Measurements from ENCODE around the gene AKAP14. TPM values are rescaled to one million over a fixed set of nuclear protein-coding genes. Genes with fewer than 3 reads are reported as not detected.
"Not testable (repeated sequence)": the region's sequence is repeated elsewhere in the genome, so short reads cannot be mapped to it uniquely, and the experiment has no call there.

The AKAP14 gene
- polyA plus RNA-seq, 6 donors from 2014 or later: not detected

DNA sequence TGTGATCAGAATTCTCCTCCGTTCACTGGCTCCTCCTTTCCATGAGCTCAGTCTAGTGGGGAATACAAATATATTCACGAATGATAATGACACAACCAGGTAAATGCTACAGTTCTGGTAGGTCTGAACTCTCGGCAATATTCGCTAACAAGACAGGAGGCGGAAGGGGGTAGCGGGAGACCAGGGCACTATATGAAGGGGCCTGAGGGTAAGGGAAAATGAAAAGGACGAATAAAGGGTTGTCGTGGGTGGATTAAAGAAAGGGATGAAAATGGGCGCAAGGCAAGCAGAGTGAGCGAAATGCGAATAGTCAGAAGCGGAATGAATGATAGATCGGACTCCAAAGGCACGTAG is 47.1 kb downstream of the AKAP14 start:
- DNase-seq: no peak
- peaks cover 9 to 20% (median 17%) of the 10 kb centered on the region in 3 donors for H3K4me1 Mint-ChIP-seq
- H3K27me3 Mint-ChIP-seq: no peaks in the 10 kb centered on the region
- peak in 1 of 2 donors; percentile 2 for ATAC-seq (ENCODE audit: low read depth in 2 of 2)
- peak overlapping the region; percentile 83 to 98 (median 96) for H3K27ac Mint-ChIP-seq
- H3K9me3 Mint-ChIP-seq: peaks cover 0 to 5% (median 2%) of the 10 kb centered on the region in 7 donors
- peak overlapping the region; percentile 87 to 99 (median 94) for H3K4me3 Mint-ChIP-seq
- H3K36me3 Mint-ChIP-seq: peaks cover 0 to 9% of the 10 kb centered on the region in 2 donors

GRCh38 chrX:119943185-119943988 is 47.7 kb downstream of the AKAP14 start, which contains the start of gene NKAP:
TSS of gene NKAP (minus strand) at chrX:119943751. CDS start at chrX:119943605, 146 bp downstream.
- H3K27me3 Mint-ChIP-seq: peaks cover 2 to 3% (median 2%) of the 10 kb centered on the region in 3 donors
- peak within 1 kb of the TSS; percentile 91 to 98 (median 96) for H3K27ac Mint-ChIP-seq
- H3K9me3 Mint-ChIP-seq: peaks cover 0 to 5% (median 2%) of the 10 kb centered on the region in 7 donors
- DNase-seq: peak; percentile 75
- peaks cover 0 to 9% of the 10 kb centered on the region in 2 donors for H3K36me3 Mint-ChIP-seq
- peaks cover 9 to 20% (median 17%) of the 10 kb centered on the region in 3 donors for H3K4me1 Mint-ChIP-seq
- ATAC-seq (ENCODE audit: low read depth in 2 of 2): peak; percentile 85 to 87
- H3K4me3 Mint-ChIP-seq: peak within 1 kb of the TSS; percentile 87 to 99 (median 94)

DNA sequence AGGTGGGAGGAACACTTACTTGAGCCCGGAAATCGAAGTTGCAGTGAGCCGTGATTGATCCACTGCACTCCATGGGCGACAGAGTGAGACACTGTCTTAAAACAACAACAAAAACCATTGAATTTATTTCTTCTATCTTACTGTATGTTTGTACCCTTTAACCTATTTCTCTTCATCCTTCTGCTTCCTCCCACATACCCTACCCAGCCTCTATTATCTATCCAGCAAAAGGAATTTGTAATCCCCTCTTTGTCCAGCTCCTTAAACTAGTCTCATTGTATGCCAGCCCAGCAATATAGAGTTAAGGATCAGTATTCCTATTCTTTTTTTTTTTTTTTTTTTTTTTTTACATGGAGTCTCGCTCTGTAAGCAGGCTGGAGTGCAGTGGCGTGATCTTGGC is 49.8 kb downstream of the AKAP14 start:
- Mint-ChIP-seq H3K27ac (no peak overlapping the region), H3K4me3 (peak overlapping the region in 1 of 8 donors; percentile 16), H3K4me1 (peaks cover 9 to 20% (median 17%) of the 10 kb centered on the region in 3 donors), H3K36me3 (peaks cover 0 to 9% of the 10 kb centered on the region in 2 donors), H3K9me3 (peaks cover 0 to 5% (median 2%) of the 10 kb centered on the region in 7 donors), H3K27me3 (peaks cover 4 to 12% (median 9%) of the 10 kb centered on the region in 3 donors)
- ATAC-seq (ENCODE audit: low read depth in 2 of 2) (no peak), DNase-seq (no peak)

DNA sequence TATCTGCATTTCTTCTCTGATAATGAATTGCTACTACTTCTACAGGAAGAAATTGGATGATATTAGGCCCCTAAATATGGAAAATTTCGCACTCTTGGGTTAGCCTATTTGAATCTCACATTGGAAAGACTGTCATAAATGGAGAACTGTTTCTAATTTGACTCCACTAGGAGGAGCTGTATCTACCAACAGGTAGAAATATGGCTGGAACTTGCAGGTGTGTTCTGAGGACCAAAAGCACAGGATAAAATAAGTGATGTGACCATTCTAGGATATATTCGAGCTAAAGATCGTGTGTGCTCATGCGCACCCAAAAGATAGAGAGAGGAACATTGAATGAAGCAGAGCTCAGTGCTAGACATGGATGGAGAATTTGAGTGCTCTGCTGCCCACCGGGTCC is 52.7 kb downstream of the AKAP14 start:
- Mint-ChIP-seq H3K36me3 (no peaks in the 10 kb centered on the region), H3K9me3 (no peaks in the 10 kb centered on the region), H3K4me1 (peaks cover 0 to 7% (median 0%) of the 10 kb centered on the region in 3 donors), H3K4me3 (no peak overlapping the region), H3K27ac (no peak overlapping the region), H3K27me3 (peaks cover 4 to 21% (median 18%) of the 10 kb centered on the region in 3 donors)
- DNase-seq (no peak), ATAC-seq (ENCODE audit: low read depth in 2 of 2) (no peak)

DNA sequence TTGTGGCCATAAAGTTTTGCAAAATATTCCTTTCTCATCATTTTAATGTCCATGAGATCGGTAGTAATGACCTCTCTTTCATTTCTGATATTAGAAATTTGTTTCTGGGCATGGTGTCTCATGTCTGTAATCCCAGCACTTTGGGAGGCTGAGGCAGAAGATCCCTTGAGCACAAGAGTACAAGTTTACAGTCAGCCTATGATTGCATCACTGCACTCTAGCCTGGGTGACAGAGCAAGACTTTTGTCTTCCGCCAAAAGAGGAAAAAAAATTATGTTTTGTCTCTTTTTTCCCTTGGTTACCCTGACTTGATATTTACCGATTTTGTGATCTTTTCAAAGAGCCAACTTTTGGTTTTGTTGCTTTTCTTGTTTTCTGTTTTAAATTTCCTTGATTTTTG is 58.7 kb downstream of the AKAP14 start:
- Mint-ChIP-seq H3K36me3 (no peaks in the 10 kb centered on the region), H3K27ac (no peak overlapping the region), H3K27me3 (peaks cover 21 to 59% (median 35%) of the 10 kb centered on the region in 3 donors), H3K9me3 (peaks cover 0 to 10% (median 6%) of the 10 kb centered on the region in 7 donors), H3K4me1 (no peaks in the 10 kb centered on the region), H3K4me3 (no peak overlapping the region)
- DNase-seq (no peak), ATAC-seq (ENCODE audit: low read depth in 2 of 2) (no peak)

- Mint-ChIP-seq H3K9me3 (peaks cover 0 to 10% (median 6%) of the 10 kb centered on the region in 7 donors), H3K27me3 (peaks cover 29 to 69% (median 51%) of the 10 kb centered on the region in 3 donors)
- H3K4me1 Mint-ChIP-seq; H3K27ac Mint-ChIP-seq; H3K36me3 Mint-ChIP-seq; DNase-seq; ATAC-seq (ENCODE audit: low read depth in 2 of 2); H3K4me3 Mint-ChIP-seq: not testable (repeated sequence)
Measured at GRCh38 chrX:119955807-119956570, 60.3 kb downstream of the AKAP14 start.

GRCh38 chrX:119960625-119961024 is 64.9 kb downstream of the AKAP14 start:
- no peak for DNase-seq
- Mint-ChIP-seq H3K27me3 (peaks cover 18 to 64% (median 43%) of the 10 kb centered on the region in 3 donors), H3K4me1 (no peaks in the 10 kb centered on the region), H3K27ac (no peak overlapping the region), H3K4me3 (no peak overlapping the region), H3K9me3 (peaks cover 0 to 11% (median 9%) of the 10 kb centered on the region in 7 donors), H3K36me3 (no peaks in the 10 kb centered on the region)
- no peak for ATAC-seq (ENCODE audit: low read depth in 2 of 2)

GRCh38 chrX:119966837-119967236 is 71.1 kb downstream of the AKAP14 start:
- not testable (repeated sequence) for ATAC-seq (ENCODE audit: low read depth in 2 of 2); H3K36me3 Mint-ChIP-seq; DNase-seq; H3K4me3 Mint-ChIP-seq; H3K4me1 Mint-ChIP-seq; H3K27ac Mint-ChIP-seq
- H3K9me3 Mint-ChIP-seq: peaks cover 0 to 12% (median 3%) of the 10 kb centered on the region in 7 donors
- H3K27me3 Mint-ChIP-seq: peaks cover 0 to 16% (median 8%) of the 10 kb centered on the region in 3 donors

Other genes starting within 250 kb of the AKAP14 start
- gene SEPTIN6, start 202.7 kb upstream of the AKAP14 start, polyA plus RNA-seq (ENCODE audit: low read depth in 6 of 6): 100 to 1,000 TPM in 5 of 6 donors, 10 to 100 TPM in 1; 78.8 to 189 (median 150) TPM
- 10 to 100 TPM in 2 of 6 donors, 1 to 10 TPM in 4; 1.7 to 21.9 (median 8.7) TPM for gene SOWAHD, start 137.3 kb upstream of the AKAP14 start, polyA plus RNA-seq (ENCODE audit: low read depth in 6 of 6)
- gene RPL39, start 104.3 kb upstream of the AKAP14 start, polyA plus RNA-seq (ENCODE audit: low read depth in 6 of 6): 1,000 to 10,000 TPM; 3,399 to 4,973 (median 4,743) TPM
- 10 to 100 TPM in 4 of 6 donors, 1 to 10 TPM in 2; 5.8 to 18.6 (median 11.5) TPM for gene UPF3B, start 42.9 kb upstream of the AKAP14 start, polyA plus RNA-seq (ENCODE audit: low read depth in 6 of 6)
- gene RNF113A, start 24.2 kb upstream of the AKAP14 start, polyA plus RNA-seq (ENCODE audit: low read depth in 6 of 6): 10 to 100 TPM; 42.5 to 78.4 (median 60.5) TPM
- gene NDUFA1, start 24.1 kb upstream of the AKAP14 start, polyA plus RNA-seq (ENCODE audit: low read depth in 6 of 6): 100 to 1,000 TPM; 268 to 457 (median 303) TPM
- 1 to 10 TPM; 2.3 to 5.2 (median 3.3) TPM for gene NKAP, start 47.9 kb downstream of the AKAP14 start, polyA plus RNA-seq (ENCODE audit: low read depth in 6 of 6)
- gene RHOXF2B, start 181.8 kb downstream of the AKAP14 start, polyA plus RNA-seq (ENCODE audit: low read depth in 6 of 6): under 1 TPM in 1 of 6 donors, not detected in 5; 0.10 TPM
- gene RHOXF1, start 220.0 kb downstream of the AKAP14 start, polyA plus RNA-seq (ENCODE audit: low read depth in 6 of 6): not detected

Measured in naive B cell (primary cell).